OCI-LY7 (cell line): Measurements from ENCODE around the gene IQGAP2. TPM values are rescaled to one million over a fixed set of nuclear protein-coding genes. Genes with fewer than 3 reads are reported as not detected.

Experiments
- BruUV-seq: library from RNA; stranded (reverse); fragments of 400-500 nt; replicated peaks from 2 replicates; lab custom pipeline; 2021; lab: Mats Ljungman, UMichigan
- CTCF ChIA-PET: fragments of 300-600 bp; sonication (Branson Sonifier 250); formaldehyde crosslinking; loops from one replicate; lab custom pipeline; 2022; ENCODE audit warnings: antibody characterized with exemption; ENCODE audit not compliant: unreplicated experiment; lab: Charles Lee
- POLR2A ChIA-PET: fragments of 300-600 bp; sonication (Branson Sonifier 250); formaldehyde crosslinking; loops from one replicate; lab custom pipeline; 2022; ENCODE audit warnings: antibody characterized with exemption; lab: Charles Lee
- DNase-seq: peaks from one replicate; pipeline ENCODE4 v3.0.0-alpha.2; 2015; ENCODE audit warnings: low spot score
- H2AFZ ChIP-seq: fragments of 200-600 bp; sonication (generic), shearing (Covaris generic); 2 replicates; pipeline ENCODE4 v1.6.1; 2014; ENCODE audit warnings: mild to moderate bottlenecking, antibody characterized with exemption, low read length, moderate library complexity
- H3K27ac ChIP-seq: fragments of 200-600 bp; sonication (generic); 2 replicates; pipeline ENCODE4 v1.5.1; 2014; ENCODE audit warnings: mixed run types, low read depth, mild to moderate bottlenecking, moderate library complexity, low read length, inconsistent platforms; ENCODE audit not compliant: poor library complexity, severe bottlenecking
- H3K36me3 ChIP-seq: fragments of 200-600 bp; sonication (generic); 2 replicates; pipeline ENCODE4 v1.6.1; 2014; ENCODE audit warnings: mild to moderate bottlenecking, antibody characterized with exemption, low read length, moderate library complexity, mixed read lengths; ENCODE audit not compliant: insufficient read depth
- H3K4me1 ChIP-seq: fragments of 200-600 bp; sonication (generic); 2 replicates; pipeline ENCODE4 v1.5.1; 2014; ENCODE audit warnings: mild to moderate bottlenecking, low read length; ENCODE audit not compliant: insufficient read depth, poor library complexity, severe bottlenecking
- H3K4me2 ChIP-seq: fragments of 200-600 bp; sonication (generic); 2 replicates; pipeline ENCODE4 v1.6.1; 2014; ENCODE audit warnings: mild to moderate bottlenecking, low read length
- H3K4me3 ChIP-seq: fragments of 200-600 bp; sonication (generic); 2 replicates; pipeline ENCODE4 v1.5.1; 2014; ENCODE audit warnings: mild to moderate bottlenecking, low read depth, low read length; ENCODE audit not compliant: poor library complexity, severe bottlenecking
- H3K79me2 ChIP-seq: fragments of 200-600 bp; sonication (generic); 2 replicates; pipeline ENCODE4 v1.6.1; 2016; ENCODE audit warnings: low read depth, mild to moderate bottlenecking, low read length, moderate library complexity, mixed read lengths; ENCODE audit not compliant: insufficient read depth
- H3K9me2 ChIP-seq: fragments of 200-600 bp; sonication (generic); 2 replicates; pipeline ENCODE4 v1.6.1; 2016; ENCODE audit warnings: mild to moderate bottlenecking, low read length, mixed read lengths; ENCODE audit not compliant: insufficient read depth
- H3K9me3 ChIP-seq: fragments of 200-600 bp; sonication (generic); 2 replicates; pipeline ENCODE4 v1.6.1; 2014; ENCODE audit warnings: mild to moderate bottlenecking, mixed run types, low read length, mixed read lengths
- H4K20me1 ChIP-seq: fragments of 200-600 bp; sonication (generic); 2 replicates; pipeline ENCODE4 v1.6.1; 2014; ENCODE audit warnings: mild to moderate bottlenecking, antibody characterized with exemption, low read length, moderate library complexity, mixed read lengths; ENCODE audit not compliant: insufficient read depth
- CTCF ChIP-seq: fragments of 200-600 bp; sonication (generic); conservative IDR thresholded peaks from 2 replicates; pipeline ENCODE4 v1.5.1; 2014; ENCODE audit warnings: mild to moderate bottlenecking, antibody characterized with exemption, low read length, moderate library complexity, mixed read lengths
- EZH2phosphoT487 ChIP-seq: fragments of 200-600 bp; sonication (generic); IDR thresholded peaks from 2 replicates; pipeline ENCODE4 v1.6.1; 2018; ENCODE audit warnings: low read depth, borderline replicate concordance, mild to moderate bottlenecking, mixed run types, antibody characterized with exemption, low read length, moderate library complexity, mixed read lengths
- intact Hi-C: fragments of 100-400 bp; cut with micrococcal nuclease; formaldehyde crosslinking; loops from one replicate; pipeline ENCODE4 v1.10.0; 2022; ENCODE audit not compliant: unreplicated experiment
- total RNA-seq, 2 experiments: library from RNA; depleted of rRNA in 1 of 2; stranded (reverse); fragments of >200 nt in 1 of 2; shearing (Covaris generic) in 1 of 2; gene quantifications; 2 replicates each; pipeline ENCODE4 v1.2.3, GENCODE V29; 2014 to 2022

The IQGAP2 gene
- total RNA-seq, 2 experiments from 2014 or later, result 30.0 to 50.2 TPM

DNA sequence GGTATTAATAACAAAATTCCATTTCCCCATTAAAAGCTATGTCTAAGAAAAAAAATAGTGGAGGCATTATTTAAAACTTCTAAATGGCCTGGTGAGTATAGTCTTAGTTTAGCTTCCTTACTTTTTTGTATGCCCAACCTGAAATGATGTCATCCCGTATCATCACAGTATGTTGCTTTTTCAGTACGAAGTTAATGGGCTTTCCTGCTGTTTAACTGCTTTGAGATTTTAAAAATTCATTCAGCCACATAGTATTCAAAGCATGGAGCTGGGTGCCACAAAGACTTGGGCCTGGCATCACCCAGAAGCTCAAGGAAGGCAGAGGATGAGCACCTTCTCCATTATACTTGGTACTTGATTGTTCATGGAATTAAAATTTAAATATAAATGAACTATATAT, 212.7 kb downstream of the IQGAP2 start:
- BruUV-seq, result no TSS peak
- POLR2A ChIA-PET, result interaction anchor here (0.5 to 3.4 kb wide), 5 partner anchors 9 to 180 kb away, joined by 3 to 20 read pairs (median 4); no protein-coding TSS in a partner anchor

GRCh38 chr5:76616206-76616605, 213.1 kb downstream of the IQGAP2 start:
- Histone ChIP-seq H3K9me2 (no peaks in the 10 kb centered on the region), H3K4me3 (no peak overlapping the region), H2AFZ (no peak overlapping the region), H3K36me3 (peaks cover 23% of the 10 kb centered on the region), H3K4me1 (no peaks in the 10 kb centered on the region), H3K79me2 (no peaks in the 10 kb centered on the region), H3K9me3 (no peaks in the 10 kb centered on the region), H3K4me2 (no peak overlapping the region), H3K27ac (no peak overlapping the region), H4K20me1 (no peaks in the 10 kb centered on the region)
- no TSS peak for BruUV-seq
- intact Hi-C loops, result no loop called here
- ChIA-PET CTCF (no interaction called here), POLR2A (interaction anchor here (0.7 to 3.4 kb wide), 2 partner anchors 10 to 160 kb away, joined by 3 to 20 read pairs; no protein-coding TSS in a partner anchor)
- DNase-seq, result no peak
- TF ChIP-seq CTCF (no peak), EZH2phosphoT487 (no peak)

More for the DNA sequence above, 212.7 kb downstream of the IQGAP2 start:
- Histone ChIP-seq H3K9me2 (no peaks in the 10 kb centered on the region), H3K79me2 (no peaks in the 10 kb centered on the region), H3K4me2 (no peak overlapping the region), H3K9me3 (no peaks in the 10 kb centered on the region), H4K20me1 (no peaks in the 10 kb centered on the region), H3K27ac (no peak overlapping the region), H2AFZ (no peak overlapping the region), H3K36me3 (peaks cover 27% of the 10 kb centered on the region), H3K4me1 (no peaks in the 10 kb centered on the region), H3K4me3 (no peak overlapping the region)
- intact Hi-C loops, result no loop called here
- CTCF ChIA-PET, result no interaction called here
- no peak for DNase-seq
- TF ChIP-seq CTCF (no peak), EZH2phosphoT487 (no peak)

- Histone ChIP-seq H3K9me2 (no peaks in the 10 kb centered on the region), H3K36me3 (peaks cover 16% of the 10 kb centered on the region; the same call in 1 of the 2 replicates), H2AFZ (no peak overlapping the region), H3K4me3 (no peak overlapping the region), H3K9me3 (no peaks in the 10 kb centered on the region), H3K4me2 (no peak overlapping the region), H3K79me2 (no peaks in the 10 kb centered on the region), H4K20me1 (no peaks in the 10 kb centered on the region), H3K4me1 (no peaks in the 10 kb centered on the region), H3K27ac (no peak overlapping the region)
- TF ChIP-seq EZH2phosphoT487, result no peak
- TF ChIP-seq CTCF, result no peak
- intact Hi-C loops, result no loop called here
- DNase-seq, result no peak
- CTCF ChIA-PET, result no interaction called here
- BruUV-seq, result no TSS peak
- POLR2A ChIA-PET, result interaction anchor here (1.8 to 3.4 kb wide), 2 partner anchors 11 kb away, joined by 5 to 20 read pairs; no protein-coding TSS in a partner anchor
Measured at GRCh38 chr5:76617229-76617628, 214.1 kb downstream of the IQGAP2 start.
